HG03097 (cell line): ENCODE data around the gene PSMB8.

Experiments
- ATAC-seq: cut with Tn5 transposase; IDR thresholded peaks from one replicate; pipeline ENCODE4 v1.9.1; 2021; ENCODE audit not compliant: unreplicated experiment, low FRiP score

The PSMB8 gene

GRCh38 chr6:32857156-32857891 is 13.5 kb upstream of the PSMB8 start:
- no peak for ATAC-seq

GRCh38 chr6:32855467-32856174 is 11.8 kb upstream of the PSMB8 start:
- no peak for ATAC-seq

- ATAC-seq, result peak; percentile 16
Measured at GRCh38 chr6:32854376-32855178, 10.7 kb upstream of the PSMB8 start.

- peak; percentile 76 for ATAC-seq
Measured at GRCh38 chr6:32853541-32854375, 9.9 kb upstream of the PSMB8 start, which contains the start of the genes PSMB9 and TAP1. Gene PSMB9, plus strand, starts transcription at chr6:32854192. Its CDS starts 38 bp downstream, at chr6:32854230. Gene TAP1, minus strand, starts transcription at chr6:32853704. Its CDS starts 68 bp downstream, at chr6:32853636.

- ATAC-seq, result peak; percentile 20
Measured at GRCh38 chr6:32852844-32853540, 9.1 kb upstream of the PSMB8 start.

- ATAC-seq, result no peak
Measured at GRCh38 chr6:32852018-32852843, 8.4 kb upstream of the PSMB8 start.

GRCh38 chr6:32851025-32851424 is 7.2 kb upstream of the PSMB8 start:
- no peak for ATAC-seq

- no peak for ATAC-seq
Measured at GRCh38 chr6:32849126-32849525, 5.3 kb upstream of the PSMB8 start.

- no peak for ATAC-seq
Measured at GRCh38 chr6:32847795-32848194, 3.9 kb upstream of the PSMB8 start.

GRCh38 chr6:32847004-32847403 is 3.2 kb upstream of the PSMB8 start:
- no peak for ATAC-seq

GRCh38 chr6:32845384-32845884 is 1.6 kb upstream of the PSMB8 start:
- ATAC-seq, result no peak

- ATAC-seq, result no peak
Measured at GRCh38 chr6:32844839-32845383, 1.1 kb upstream of the PSMB8 start.

- ATAC-seq, result no peak
Measured at GRCh38 chr6:32843331-32843978, 392 bp downstream of the PSMB8 start.

GRCh38 chr6:32842690-32843089 is 1.2 kb downstream of the PSMB8 start:
- no peak for ATAC-seq

GRCh38 chr6:32842021-32842650 is 1.7 kb downstream of the PSMB8 start:
- no peak for ATAC-seq

GRCh38 chr6:32840604-32841246 is 3.1 kb downstream of the PSMB8 start:
- no peak for ATAC-seq

- ATAC-seq, result no peak
Measured at GRCh38 chr6:32839356-32839755, 4.5 kb downstream of the PSMB8 start.
